Activated CD8-positive, alpha-beta T cell treated with anti-CD3 and anti-CD28 coated beads, Interleukin-2, amount 10 ng/mL, durations not matched to agents 7 days and 5 days (primary cell): Measurements from ENCODE around the gene DNAH3. TPM values are rescaled to one million over a fixed set of nuclear protein-coding genes. Genes with fewer than 3 reads are reported as not detected.

Experiments used
- total RNA-seq, 2 experiments: library from RNA; stranded (reverse); gene quantifications; one replicate each; pipeline ENCODE4 v1.2.3, GENCODE V29; 2021

The DNAH3 gene
- total RNA-seq, 2 experiments from 2014 or later, result not detected

Other genes starting within 250 kb of the DNAH3 start
- 10 to 100 TPM in 1 of 2 experiments, 1 to 10 TPM in 1; 8.5 to 12.8 TPM for gene LDAF1, start 7.8 kb upstream of the DNAH3 start, total RNA-seq
- gene ZP2, start 60.7 kb upstream of the DNAH3 start, total RNA-seq, result not detected
- gene ANKS4B, start 82.9 kb upstream of the DNAH3 start, total RNA-seq, result not detected
- gene CRYM, start 127.4 kb upstream of the DNAH3 start, total RNA-seq, result not detected